T-helper 17 cell (primary cell): ENCODE measurements around the gene ST6GALNAC1. TPM values are rescaled to one million over a fixed set of nuclear protein-coding genes. Genes with fewer than 3 reads are reported as not detected.

Experiments used
- ATAC-seq: fragments of 150-1000 bp; cut with Tn5 transposase; 2 replicates; pipeline ENCODE4 v1.10.0; 2021; ENCODE audit warnings: mild to moderate bottlenecking, moderate library complexity
- DNase-seq, 3 donors: peaks; one replicate each; pipeline versions ENCODE4 v3.0.0 to v3.0.0-alpha.2; 2020 to 2021
- H3K9me3 ChIP-seq: one replicate; pipeline ENCODE4 v1.7.0; 2013; ENCODE audit warnings: low read length, mild to moderate bottlenecking; ENCODE audit not compliant: control insufficient read depth, poor library complexity, severe bottlenecking
- H3K27ac Mint-ChIP-seq: one replicate; pipeline ENCODE4 v1.8.0; 2022; ENCODE audit warnings: mild to moderate bottlenecking, moderate library complexity, mixed read lengths
- H3K27me3 Mint-ChIP-seq: one replicate; pipeline ENCODE4 v1.8.0; 2022; ENCODE audit warnings: mixed read lengths
- H3K36me3 Mint-ChIP-seq: one replicate; pipeline ENCODE4 v1.8.0; 2022; ENCODE audit warnings: low read depth, mixed read lengths
- H3K4me1 Mint-ChIP-seq: one replicate; pipeline ENCODE4 v1.8.0; 2022; ENCODE audit warnings: mild to moderate bottlenecking, mixed read lengths
- H3K4me3 Mint-ChIP-seq: one replicate; pipeline ENCODE4 v1.8.0; 2022; ENCODE audit warnings: mild to moderate bottlenecking, moderate library complexity, mixed read lengths
- total RNA-seq, 4 donors: library from RNA in 2 of 4; stranded (reverse) in 2 of 4; gene quantifications; one replicate each; pipeline ENCODE4 v1.2.3 and lab custom pipeline; 2022 to 2026

Gene ST6GALNAC1
- total RNA-seq (1 to 10 TPM; 4.1 to 8.4 TPM), total RNA-seq (lab: John Stamatoyannopoulos, UW) (13.0 to 26.9 reads per million in 2 donors)

DNA sequence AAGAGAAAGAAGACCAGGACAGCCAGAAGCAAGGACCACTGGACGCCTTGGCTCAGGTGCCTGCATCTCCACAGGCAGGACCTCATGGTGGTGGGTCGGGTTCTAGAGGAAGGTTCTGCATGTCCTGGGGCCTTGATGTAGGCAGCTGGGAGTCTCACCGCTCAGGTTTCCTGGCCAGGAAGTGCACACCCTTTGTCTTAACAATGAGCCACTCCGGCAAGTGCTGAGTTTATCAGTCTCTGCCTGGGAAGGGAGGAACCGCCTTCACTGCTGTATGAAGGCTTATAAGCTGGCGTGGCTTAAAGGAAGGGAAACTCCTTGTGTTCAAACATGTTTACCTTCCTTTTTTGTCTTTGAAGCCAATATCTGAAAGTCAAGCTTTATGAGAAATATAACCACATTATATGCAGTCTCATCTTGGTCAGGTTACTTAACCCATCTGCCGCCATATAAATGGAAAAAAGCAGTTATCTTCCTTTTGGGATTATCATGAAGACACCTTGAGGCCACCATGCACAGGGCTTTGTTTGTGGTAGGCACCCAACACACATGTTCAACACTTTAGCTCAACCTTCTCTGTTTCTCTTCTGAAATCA, at the start of gene ST6GALNAC1:
Gene ST6GALNAC1 (minus strand): TSS at position 205 of the 596 bp plus-strand sequence. CDS start 119 bp downstream, at position 86.
- ATAC-seq: peak; percentile 86
- peak within 1 kb of the TSS; percentile 80 for H3K4me3 Mint-ChIP-seq
- DNase-seq: no peak

DNA sequence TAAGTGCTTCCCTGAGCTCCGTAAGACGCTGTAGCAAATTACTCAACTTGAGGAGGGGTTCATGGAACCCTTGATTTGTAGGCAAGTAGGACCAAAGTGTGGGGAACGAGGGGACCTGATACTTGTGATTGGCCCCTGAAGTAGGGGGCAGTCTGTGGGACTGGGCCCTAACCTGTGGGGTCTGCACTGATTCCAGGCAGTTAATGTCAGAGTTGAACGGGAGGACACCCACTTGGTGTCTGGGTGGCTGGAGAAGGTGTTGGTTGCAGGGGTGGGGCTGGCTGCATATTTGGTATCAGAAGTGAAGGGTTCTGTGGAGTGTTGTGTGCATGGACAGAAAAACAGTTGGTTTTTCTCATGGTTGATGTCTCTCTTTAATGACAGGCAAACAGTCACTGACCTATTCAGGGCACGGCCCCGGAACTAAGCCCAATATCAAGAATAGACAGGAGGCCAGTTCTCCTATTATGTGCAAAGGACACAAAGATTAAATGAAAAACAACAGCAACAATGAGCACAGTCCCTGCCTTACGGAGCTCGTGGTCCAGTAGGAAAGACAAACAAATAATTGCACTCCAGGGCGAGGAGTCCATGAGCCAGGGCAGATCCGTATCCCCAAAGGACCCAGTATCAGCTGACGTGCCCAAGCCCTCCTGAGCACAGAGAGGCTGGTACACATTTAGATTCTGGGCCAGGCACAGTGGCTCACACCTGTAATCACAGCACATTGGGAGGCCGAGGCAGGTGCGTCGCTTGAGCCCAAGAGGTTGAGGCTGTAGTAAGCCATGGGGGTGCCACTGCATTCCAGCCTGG, 48.0 kb upstream of the ST6GALNAC1 start:
- ATAC-seq: no peak
- Mint-ChIP-seq H3K27me3 (peaks cover 5% of the 10 kb centered on the region), H3K4me1 (peaks cover 15% of the 10 kb centered on the region), H3K27ac (no peak overlapping the region), H3K36me3 (peaks cover 4% of the 10 kb centered on the region), H3K4me3 (no peak overlapping the region)
- H3K9me3 ChIP-seq: no peaks in the 10 kb centered on the region
- no peak for DNase-seq

More for the DNA sequence above, at the start of gene ST6GALNAC1:
- Mint-ChIP-seq H3K27me3 (peaks cover 11% of the 10 kb centered on the region), H3K27ac (peak within 1 kb of the TSS; percentile 29), H3K36me3 (peaks cover 2% of the 10 kb centered on the region), H3K4me1 (peaks cover 13% of the 10 kb centered on the region)
- no peaks in the 10 kb centered on the region for H3K9me3 ChIP-seq

DNA sequence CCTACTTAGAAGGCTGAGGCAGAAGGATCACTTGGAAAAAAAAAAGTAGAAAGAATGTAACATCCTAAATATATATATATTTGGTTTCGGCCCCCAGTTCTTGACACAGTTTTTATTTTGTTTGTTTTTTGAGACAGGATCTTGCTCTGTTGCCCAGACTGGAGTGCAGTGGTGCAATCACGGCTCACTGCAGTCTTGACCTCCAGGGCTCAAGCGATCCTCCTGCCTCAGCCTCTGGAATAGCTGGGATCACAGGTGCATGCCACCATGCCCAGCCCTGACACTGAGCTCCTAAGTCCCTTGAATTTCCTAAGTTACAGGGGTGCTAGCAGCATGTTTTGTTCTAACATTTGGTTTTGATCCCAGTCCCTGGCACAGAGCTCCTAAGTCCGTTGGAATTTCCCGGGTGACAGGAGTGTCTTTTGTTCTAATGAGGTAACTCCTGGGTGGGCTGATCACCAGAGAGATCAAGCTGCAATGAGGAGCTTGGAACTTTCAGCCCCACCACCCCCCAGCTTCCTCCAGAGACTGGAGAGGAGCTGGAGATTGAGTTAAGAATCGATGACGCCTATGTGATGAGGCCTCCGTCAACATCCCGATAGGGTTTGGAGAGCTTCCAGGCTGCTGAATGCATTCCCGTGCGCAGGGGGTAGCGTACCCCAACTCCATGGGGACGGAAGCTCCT, 47.2 kb upstream of the ST6GALNAC1 start:
- ATAC-seq: no peak
- peaks cover 12% of the 10 kb centered on the region for H3K4me1 Mint-ChIP-seq
- H3K4me3 Mint-ChIP-seq: no peak overlapping the region
- H3K27me3 Mint-ChIP-seq: peaks cover 5% of the 10 kb centered on the region
- peaks cover 4% of the 10 kb centered on the region for H3K36me3 Mint-ChIP-seq
- DNase-seq: no peak
- no peaks in the 10 kb centered on the region for H3K9me3 ChIP-seq
- H3K27ac Mint-ChIP-seq: no peak overlapping the region

- Mint-ChIP-seq H3K36me3 (peaks cover 4% of the 10 kb centered on the region), H3K27ac (no peak overlapping the region), H3K4me3 (no peak overlapping the region), H3K27me3 (peaks cover 5% of the 10 kb centered on the region), H3K4me1 (peaks cover 5% of the 10 kb centered on the region)
- ATAC-seq (no peak), DNase-seq (no peak)
- H3K9me3 ChIP-seq: no peaks in the 10 kb centered on the region
Measured at GRCh38 chr17:76689859-76690258, 46.3 kb upstream of the ST6GALNAC1 start.

- Mint-ChIP-seq H3K4me3 (no peak overlapping the region), H3K36me3 (peaks cover 4% of the 10 kb centered on the region), H3K27ac (no peak overlapping the region), H3K4me1 (peaks cover 5% of the 10 kb centered on the region), H3K27me3 (peaks cover 5% of the 10 kb centered on the region)
- DNase-seq: no peak
- ATAC-seq: no peak
- H3K9me3 ChIP-seq: no peaks in the 10 kb centered on the region
Measured at GRCh38 chr17:76688165-76688622, 44.6 kb upstream of the ST6GALNAC1 start.

- H3K27me3 Mint-ChIP-seq: peaks cover 5% of the 10 kb centered on the region
- H3K36me3 Mint-ChIP-seq: peaks cover 4% of the 10 kb centered on the region
- no peak for ATAC-seq
- no peak overlapping the region for H3K4me3 Mint-ChIP-seq
- no peak overlapping the region for H3K27ac Mint-ChIP-seq
- DNase-seq: no peak
- no peaks in the 10 kb centered on the region for H3K9me3 ChIP-seq
- peaks cover 5% of the 10 kb centered on the region for H3K4me1 Mint-ChIP-seq
Measured at GRCh38 chr17:76687298-76688164, 44.0 kb upstream of the ST6GALNAC1 start.

DNA sequence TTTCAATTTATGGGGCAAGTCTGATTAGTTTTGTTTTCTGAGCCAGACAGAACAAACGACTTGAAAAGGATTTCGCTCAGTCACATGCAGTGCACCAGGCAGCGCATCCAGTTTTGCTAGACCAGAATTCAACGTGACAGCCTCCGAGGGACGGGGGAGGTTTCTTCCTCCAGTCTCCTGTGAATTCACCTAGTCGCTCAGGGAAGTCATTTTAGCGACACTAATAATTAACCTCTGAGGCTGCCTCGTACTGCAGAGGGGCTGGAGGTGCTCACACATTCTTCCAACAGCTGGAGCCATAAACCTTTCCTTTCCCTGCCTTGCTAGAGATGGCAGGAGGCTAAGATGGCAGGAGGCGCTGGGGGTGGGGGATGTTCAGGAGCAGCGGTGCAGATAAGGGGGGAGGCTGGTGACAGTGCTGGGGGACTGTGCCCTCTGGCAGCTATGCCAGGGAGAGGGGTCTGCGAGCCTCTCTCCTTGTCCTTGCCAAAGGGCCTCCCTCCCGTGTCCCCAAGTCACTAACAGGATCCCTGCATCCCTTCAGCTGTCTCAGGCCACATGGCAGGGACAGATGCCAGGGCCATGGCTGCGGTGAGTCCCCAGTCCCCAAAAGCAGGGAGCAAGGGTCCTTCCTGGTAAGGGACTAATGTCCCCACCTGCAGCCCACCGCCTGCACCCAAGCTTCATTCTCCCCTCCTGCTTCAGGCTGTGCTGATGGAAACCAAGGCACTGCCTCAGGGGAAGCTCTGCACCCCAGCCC, 43.2 kb upstream of the ST6GALNAC1 start:
- Mint-ChIP-seq H3K4me3 (no peak overlapping the region), H3K36me3 (peaks cover 4% of the 10 kb centered on the region), H3K27ac (no peak overlapping the region), H3K27me3 (peaks cover 5% of the 10 kb centered on the region), H3K4me1 (peaks cover 10% of the 10 kb centered on the region)
- DNase-seq: no peak
- H3K9me3 ChIP-seq: no peaks in the 10 kb centered on the region
- ATAC-seq: no peak

DNA sequence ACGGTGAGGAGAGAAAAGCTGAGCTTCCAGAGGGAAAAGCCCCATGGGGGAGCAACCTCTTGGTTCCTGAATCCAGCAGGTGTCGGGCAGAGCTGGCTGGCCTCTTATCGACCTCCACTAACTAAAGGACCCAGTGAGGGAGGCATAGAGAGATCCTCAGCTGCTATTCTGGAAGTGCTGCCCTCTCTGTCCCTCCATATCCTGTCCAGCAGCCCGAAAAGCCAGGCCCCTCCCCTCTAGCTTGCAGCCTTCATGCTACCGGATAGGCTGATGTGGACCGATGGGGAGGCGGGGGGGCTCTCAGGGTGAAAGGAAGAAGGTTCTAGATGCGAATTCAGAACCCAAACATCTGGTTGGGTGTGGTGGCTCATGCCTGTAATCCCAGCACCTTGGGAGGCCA, 42.3 kb upstream of the ST6GALNAC1 start:
- Mint-ChIP-seq H3K4me1 (peaks cover 15% of the 10 kb centered on the region), H3K4me3 (no peak overlapping the region), H3K27me3 (peaks cover 5% of the 10 kb centered on the region), H3K36me3 (peaks cover 4% of the 10 kb centered on the region), H3K27ac (no peak overlapping the region)
- DNase-seq: no peak
- ATAC-seq: no peak
- no peaks in the 10 kb centered on the region for H3K9me3 ChIP-seq

DNA sequence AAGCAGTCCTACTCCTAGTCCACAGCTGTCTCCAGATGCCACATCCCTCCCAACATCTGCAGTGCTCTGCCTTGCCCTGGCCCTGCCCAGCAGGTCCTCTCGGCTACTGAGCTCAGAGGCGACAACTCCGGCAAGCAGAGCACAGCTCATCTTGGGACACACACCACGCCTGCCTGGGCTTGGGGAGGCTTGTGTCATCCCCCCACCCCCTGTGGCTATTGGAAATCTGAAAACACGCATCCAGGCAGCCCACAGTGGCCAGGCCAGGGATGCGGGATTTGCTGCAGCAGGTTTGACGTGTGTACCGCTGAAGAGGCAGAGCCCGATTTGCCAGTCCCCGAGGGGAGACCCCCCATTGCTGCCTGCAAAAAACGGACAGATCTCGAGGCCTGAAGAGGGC, 41.8 kb upstream of the ST6GALNAC1 start:
- Mint-ChIP-seq H3K27ac (no peak overlapping the region), H3K36me3 (peaks cover 4% of the 10 kb centered on the region)

GRCh38 chr17:76684756-76685155, 41.2 kb upstream of the ST6GALNAC1 start:
- no peak for ATAC-seq
- Mint-ChIP-seq H3K27ac (no peak overlapping the region), H3K27me3 (peaks cover 5% of the 10 kb centered on the region), H3K4me1 (peaks cover 17% of the 10 kb centered on the region), H3K36me3 (peaks cover 4% of the 10 kb centered on the region), H3K4me3 (no peak overlapping the region)
- no peaks in the 10 kb centered on the region for H3K9me3 ChIP-seq
- no peak for DNase-seq

More for the DNA sequence above, 41.8 kb upstream of the ST6GALNAC1 start:
- DNase-seq: no peak
- no peak for ATAC-seq
- Mint-ChIP-seq H3K4me1 (peaks cover 15% of the 10 kb centered on the region), H3K27me3 (peaks cover 5% of the 10 kb centered on the region), H3K4me3 (no peak overlapping the region)
- H3K9me3 ChIP-seq: no peaks in the 10 kb centered on the region

- no peak overlapping the region for H3K27ac Mint-ChIP-seq
- H3K4me3 Mint-ChIP-seq: no peak overlapping the region
- ATAC-seq (no peak), DNase-seq (no peak)
- H3K9me3 ChIP-seq: no peaks in the 10 kb centered on the region
- peaks cover 17% of the 10 kb centered on the region for H3K4me1 Mint-ChIP-seq
- peaks cover 5% of the 10 kb centered on the region for H3K27me3 Mint-ChIP-seq
- peaks cover 4% of the 10 kb centered on the region for H3K36me3 Mint-ChIP-seq
Measured at GRCh38 chr17:76683921-76684745, 40.6 kb upstream of the ST6GALNAC1 start.
